HepG2 (cell line): Measurements from ENCODE around the gene LRPPRC. TPM values are rescaled to one million over a fixed set of nuclear protein-coding genes. Genes with fewer than 3 reads are reported as not detected.

Experiments
- ATAC-seq: fragments of 200-7000 bp; cut with Tn5 transposase; 3 replicates; pipeline ENCODE4 v1.9.1; 2020; ENCODE audit warnings: mild to moderate bottlenecking, moderate library complexity
- BruUV-seq: library from RNA; stranded (reverse); fragments of 400-500 nt; replicated peaks from 2 replicates; lab custom pipeline; 2021; lab: Mats Ljungman, UMichigan
- CTCF ChIA-PET: fragments of 300-600 bp; formaldehyde crosslinking; extraction: SDS; loops from one replicate; lab custom pipeline; 2021; ENCODE audit warnings: low total read pairs, inconsistent platforms, low intra/inter-chr PET ratio; lab: Yijun Ruan, JAX
- POLR2A ChIA-PET: fragments of 350-600 bp; sonication (Branson Sonifier 250); formaldehyde crosslinking; loops from one replicate; lab custom pipeline; 2020; ENCODE audit warnings: antibody characterized with exemption, inconsistent platforms; lab: Yijun Ruan, JAX
- DNase-seq: peaks from one replicate; pipeline ENCODE4 v3.0.0-alpha.2; 2015; ENCODE audit warnings: low spot score
- FAIRE-seq: peaks from 3 replicates; lab custom pipeline; 2011; peaks lifted over from hg19 to GRCh38; lab: Jason Lieb, UNC
- H2AFZ ChIP-seq: one replicate; pipeline ENCODE4 v1.6.1; 2011; ENCODE audit warnings: low read length, inconsistent platforms
- H3K27ac ChIP-seq: fragments of 300-600 bp; 3 replicates; pipeline ENCODE4 v1.8.0; 2011; ENCODE audit warnings: mixed run types, mild to moderate bottlenecking, mixed read lengths, low read length, inconsistent platforms; ENCODE audit not compliant: insufficient read depth; ENCODE audit errors: extremely low read length
- H3K27me3 ChIP-seq, 2 experiments: fragments of 200-600 bp in 1 of 2; 2 replicates in 1 of 2; 3 replicates in 1 of 2; pipeline versions ENCODE4 v1.6.0 to v1.8.0; 2011; ENCODE audit warnings: low read length in 2 of 2, mild to moderate bottlenecking in 2 of 2, moderate library complexity in 2 of 2, inconsistent platforms in 1 of 2; ENCODE audit not compliant: insufficient read depth in 2 of 2, control insufficient read depth in 1 of 2
- H3K36me3 ChIP-seq, 2 experiments: fragments of 200-600 bp in 1 of 2; replicated peaks in 1 of 2; 2 replicates in 1 of 2; 3 replicates in 1 of 2; pipeline versions ENCODE4 v1.5.1 to v1.8.0; 2011; ENCODE audit warnings: low read length in 2 of 2, inconsistent platforms in 1 of 2; ENCODE audit not compliant: insufficient read depth in 2 of 2, control insufficient read depth in 1 of 2
- H3K4me1 ChIP-seq: 2 replicates; pipeline ENCODE4 v1.5.1; 2012; ENCODE audit warnings: low read length, inconsistent platforms; ENCODE audit not compliant: insufficient read depth
- H3K4me2 ChIP-seq: 2 replicates; pipeline ENCODE4 v1.6.0; 2011; ENCODE audit warnings: low read depth, low read length, inconsistent platforms
- H3K4me3 ChIP-seq, 3 experiments: fragments of 200-600 bp in 1 of 3; sonication (generic), shearing (Covaris generic) in 1 of 3; replicated peaks in 1 of 3; 2 replicates each; pipeline ENCODE4 v1.5.1; 2011 to 2016; ENCODE audit warnings: low read length in 3 of 3, inconsistent platforms in 2 of 3, low read depth in 2 of 3, mild to moderate bottlenecking in 2 of 3, control low read depth in 1 of 3, mixed read lengths in 1 of 3; ENCODE audit not compliant: insufficient read depth in 1 of 3
- H3K79me2 ChIP-seq: one replicate; pipeline ENCODE4 v1.6.1; 2011; ENCODE audit warnings: low read length, inconsistent platforms; ENCODE audit not compliant: insufficient read depth
- H3K9ac ChIP-seq: 2 replicates; pipeline ENCODE4 v1.6.0; 2011; ENCODE audit warnings: mild to moderate bottlenecking, low read depth, low read length, inconsistent platforms; ENCODE audit not compliant: insufficient read depth
- H3K9me3 ChIP-seq: 2 replicates; pipeline ENCODE4 v1.5.1; 2012; ENCODE audit warnings: mild to moderate bottlenecking, low read length
- H4K20me1 ChIP-seq: 2 replicates; pipeline ENCODE4 v1.6.0; 2011; ENCODE audit warnings: inconsistent platforms, mild to moderate bottlenecking, low read length, moderate library complexity; ENCODE audit not compliant: insufficient read depth
- ATF7-NPFF ChIP-seq: sonication (generic); formaldehyde crosslinking; IDR thresholded peaks from 2 replicates; pipeline ENCODE4 v1.8.1; 2023; ENCODE audit warnings: mild to moderate bottlenecking, low read depth, missing genetic modification reagents, moderate library complexity
- GFI1 ChIP-seq: sonication (generic); formaldehyde crosslinking; IDR thresholded peaks from 2 replicates; pipeline ENCODE4 v1.5.0; 2020; ENCODE audit warnings: missing genetic modification reagents, mild to moderate bottlenecking, borderline replicate concordance
- HHEX ChIP-seq: IDR thresholded peaks from 2 replicates; pipeline ENCODE4 v1.6.1; 2016; ENCODE audit warnings: control low read depth
- IRX3 ChIP-seq: sonication (generic); formaldehyde crosslinking; IDR thresholded peaks from 2 replicates; pipeline ENCODE4 v1.8.1; 2023; ENCODE audit warnings: mild to moderate bottlenecking, low read depth, missing genetic modification reagents, borderline replicate concordance
- ISX ChIP-seq: sonication (generic); formaldehyde crosslinking; conservative IDR thresholded peaks from 2 replicates; pipeline ENCODE4 v1.5.0; 2020; ENCODE audit warnings: missing genetic modification reagents
- KDM2A ChIP-seq: sonication (generic); formaldehyde crosslinking; IDR thresholded peaks from 2 replicates; pipeline ENCODE4 v1.4.0; 2020; ENCODE audit warnings: low read depth, missing genetic modification reagents, borderline replicate concordance
- KMT2A ChIP-seq: sonication (generic); formaldehyde crosslinking; IDR thresholded peaks from 2 replicates; pipeline ENCODE4 v1.4.0; 2020; ENCODE audit warnings: missing genetic modification reagents
- MEIS1 ChIP-seq: sonication (generic); formaldehyde crosslinking; IDR thresholded peaks from 2 replicates; pipeline ENCODE4 v1.9.0; 2021; ENCODE audit warnings: mild to moderate bottlenecking, missing genetic modification reagents, moderate library complexity, borderline replicate concordance
- NFYB ChIP-seq: sonication (generic); formaldehyde crosslinking; IDR thresholded peaks from 2 replicates; pipeline ENCODE4 v1.4.0; 2020; ENCODE audit warnings: missing genetic modification reagents
- PHB2 ChIP-seq: fragments of 450-650 bp; IDR thresholded peaks from 2 replicates; pipeline ENCODE4 v1.6.1; 2018; ENCODE audit not compliant: partially characterized antibody
- RELA ChIP-seq: sonication (generic); formaldehyde crosslinking; IDR thresholded peaks from 2 replicates; pipeline ENCODE4 v1.4.0; 2020; ENCODE audit warnings: missing genetic modification reagents
- SIN3B ChIP-seq: fragments of 150-350 bp; IDR thresholded peaks from 2 replicates; pipeline ENCODE4 v1.6.1; 2014; ENCODE audit warnings: low read length
- SNRNP70 ChIP-seq: fragments of 200-400 bp; formaldehyde crosslinking; IDR thresholded peaks from 2 replicates; pipeline ENCODE4 v1.6.1; 2017; ENCODE audit warnings: mild to moderate bottlenecking, low read depth, low read length, moderate library complexity
- ZNF3 ChIP-seq: IDR thresholded peaks from 2 replicates; pipeline ENCODE4 v1.7.0; 2017; ENCODE audit warnings: inconsistent platforms
- ZNF484 ChIP-seq: sonication (generic); formaldehyde crosslinking; IDR thresholded peaks from 2 replicates; pipeline ENCODE4 v1.5.1; 2020; ENCODE audit warnings: mild to moderate bottlenecking, low read depth, missing genetic modification reagents, borderline replicate concordance
- ZNF747 ChIP-seq: sonication (generic); formaldehyde crosslinking; IDR thresholded peaks from 2 replicates; pipeline ENCODE4 v1.8.1; 2023; ENCODE audit warnings: missing genetic modification reagents, mild to moderate bottlenecking, borderline replicate concordance
- ZNF782 ChIP-seq: sonication (generic); formaldehyde crosslinking; IDR thresholded peaks from 2 replicates; pipeline ENCODE4 v1.4.0; 2020; ENCODE audit warnings: missing genetic modification reagents, mild to moderate bottlenecking, borderline replicate concordance
- WGBS: methylation state at CpG from one replicate; pipeline ENCODE4 v1.1.6; 2017; ENCODE audit warnings: low lambda C conversion rate; 5-methylcytosine and 5-hydroxymethylcytosine counted together
- in situ Hi-C: cut with HindIII; loops from 2 replicates; pipeline ENCODE4 v1.10.0; 2017; ENCODE audit warnings: low pct_unique_long_range_greater_than_20kb; ENCODE audit not compliant: extremely low pct_ligation_motif_present
- intact Hi-C: fragments of 100-400 bp; cut with micrococcal nuclease; formaldehyde crosslinking; loops from one replicate; pipeline ENCODE4 v1.10.0; 2022; ENCODE audit not compliant: unreplicated experiment
- polyA plus RNA-seq, 8 experiments: library from polyadenylated mRNA; depleted of rRNA in 3 of 8; stranded (reverse) in 7 of 8; unstranded in 1 of 8; fragments of >200 nt; fragmentation: Illumina TruSeq in 4 of 8; extraction: Trizol in 4 of 8; gene quantifications; 2 replicates each; pipeline versions ENCODE4 v1.2.1 to v1.2.3, GENCODE V29; 2011 to 2016; ENCODE audit warnings: low read depth in 4 of 8, missing spikeins in 1 of 8, mixed read lengths in 1 of 8; ENCODE audit not compliant: insufficient read depth in 1 of 8
- total RNA-seq, 5 experiments: library from RNA; depleted of rRNA; stranded (reverse); fragments of >200 nt; fragmentation: Illumina TruSeq; extraction: Trizol; gene quantifications; 2 replicates each; pipeline ENCODE4 v1.2.3, GENCODE V29; 2016; ENCODE audit warnings: low read depth in 1 of 5
- TF ChIP-seq, protein P1 (sequence below): sonication (generic); formaldehyde crosslinking; IDR thresholded peaks from 2 replicates; pipeline ENCODE4 v1.4.0; 2020; ENCODE audit warnings: missing genetic modification reagents
- TF ChIP-seq, protein P2 (sequence below): sonication (generic); formaldehyde crosslinking; IDR thresholded peaks from 2 replicates; pipeline ENCODE4 v1.4.0; 2020; ENCODE audit warnings: missing genetic modification reagents

Gene LRPPRC
- total and polyA plus RNA-seq, 2 of the 13 experiments (the other 11 are each of a cell fraction or from before 2014, with no cell fraction given): 117 to 167 TPM

DNA sequence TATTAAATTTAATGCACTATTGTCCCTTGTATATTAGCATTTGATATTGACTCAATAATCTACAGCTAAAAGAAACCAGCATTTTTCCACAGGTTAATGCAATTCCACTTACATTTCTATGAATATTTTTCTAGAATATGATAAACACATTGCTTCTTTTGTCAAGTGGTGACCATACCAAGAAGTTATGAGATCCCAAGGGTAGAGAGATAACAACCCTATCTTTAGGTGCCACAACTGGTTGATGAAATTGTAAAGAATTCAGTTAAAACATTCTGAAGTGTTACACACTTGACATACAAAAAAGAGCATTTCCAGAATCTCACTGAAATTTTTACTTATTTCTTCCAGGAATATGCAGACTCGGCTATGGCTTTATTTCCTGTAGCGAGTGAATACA, 101.0 kb downstream of the LRPPRC start:
- in situ Hi-C loops (no loop called here), intact Hi-C loops (no loop called here)
- H3K4me3 ChIP-seq: no peak overlapping the region
- no peak for TF ChIP-seq HHEX (CRISPR knock-in tag)
- TF ChIP-seq ZNF782 (CRISPR knock-in tag): no peak
- H2AFZ ChIP-seq: no peak overlapping the region
- no peak overlapping the region for H3K4me2 ChIP-seq
- peaks cover 29 to 94% of the 10 kb centered on the region in 2 experiments for H3K36me3 ChIP-seq
- ChIA-PET CTCF (no interaction called here), POLR2A (no interaction called here)
- H4K20me1 ChIP-seq: no peaks in the 10 kb centered on the region
- H3K79me2 ChIP-seq: no peaks in the 10 kb centered on the region
- no peaks in the 10 kb centered on the region for H3K4me1 ChIP-seq
- no peak for ATAC-seq
- H3K27ac ChIP-seq: no peak overlapping the region
- FAIRE-seq: no peak
- BruUV-seq: no TSS peak
- no peaks in the 10 kb centered on the region for H3K27me3 ChIP-seq
- no peak overlapping the region for H3K9ac ChIP-seq
- H3K9me3 ChIP-seq: no peaks in the 10 kb centered on the region
- DNase-seq: no peak
- 93% methylated on average over 2 of the region's 2 CpGs for WGBS

DNA sequence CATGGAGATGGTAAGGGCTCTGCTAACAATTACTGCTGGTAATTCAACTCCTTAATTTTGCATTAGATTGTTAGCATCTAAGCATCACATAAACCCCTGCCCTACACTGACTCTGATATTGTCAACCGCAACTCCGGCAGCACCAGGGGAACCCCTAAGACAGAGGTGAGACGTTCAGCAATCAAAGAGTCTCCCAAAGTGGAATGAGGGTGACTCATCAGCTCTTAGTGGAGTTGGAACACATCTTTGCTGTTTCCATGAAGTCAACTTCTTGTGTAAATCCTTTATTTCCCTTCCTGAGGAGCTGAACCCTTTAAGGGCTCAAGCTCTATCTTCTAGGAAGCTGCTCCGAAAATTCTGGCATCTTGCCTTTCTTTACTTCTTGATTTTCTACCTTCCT, 104.9 kb downstream of the LRPPRC start:
- no peaks in the 10 kb centered on the region for H3K27me3 ChIP-seq
- ATAC-seq: no peak
- no peak overlapping the region for H3K27ac ChIP-seq
- in situ Hi-C loops (no loop called here), intact Hi-C loops (no loop called here)
- FAIRE-seq: no peak
- H3K9ac ChIP-seq: no peak overlapping the region
- H3K4me1 ChIP-seq: peaks cover 1% of the 10 kb centered on the region
- peaks cover 32 to 89% of the 10 kb centered on the region in 2 experiments for H3K36me3 ChIP-seq
- no peaks in the 10 kb centered on the region for H3K79me2 ChIP-seq
- H2AFZ ChIP-seq: no peak overlapping the region
- no TSS peak for BruUV-seq
- 96% methylated on average over 4 of the region's 4 CpGs for WGBS
- H3K4me3 ChIP-seq: no peak overlapping the region
- H3K4me2 ChIP-seq: no peak overlapping the region
- ChIA-PET CTCF (no interaction called here), POLR2A (no interaction called here)
- no peaks in the 10 kb centered on the region for H4K20me1 ChIP-seq
- no peak for DNase-seq
- H3K9me3 ChIP-seq: no peaks in the 10 kb centered on the region
- TF ChIP-seq NFYB (CRISPR knock-in tag) (no peak), GFI1 (CRISPR knock-in tag) (no peak), IRX3 (CRISPR knock-in tag) (no peak), PHB2 (no peak), MEIS1 (CRISPR knock-in tag) (no peak), ISX (CRISPR knock-in tag) (no peak), ATF7-NPFF (no peak), KMT2A (CRISPR knock-in tag) (no peak), RELA (CRISPR knock-in tag) (no peak), ZNF484 (CRISPR knock-in tag) (no peak), SNRNP70 (no peak), ZNF3 (CRISPR knock-in tag) (no peak), SIN3B (no peak), KDM2A (CRISPR knock-in tag) (no peak), ZNF747 (no peak)
- TF ChIP-seq, protein P1, sequence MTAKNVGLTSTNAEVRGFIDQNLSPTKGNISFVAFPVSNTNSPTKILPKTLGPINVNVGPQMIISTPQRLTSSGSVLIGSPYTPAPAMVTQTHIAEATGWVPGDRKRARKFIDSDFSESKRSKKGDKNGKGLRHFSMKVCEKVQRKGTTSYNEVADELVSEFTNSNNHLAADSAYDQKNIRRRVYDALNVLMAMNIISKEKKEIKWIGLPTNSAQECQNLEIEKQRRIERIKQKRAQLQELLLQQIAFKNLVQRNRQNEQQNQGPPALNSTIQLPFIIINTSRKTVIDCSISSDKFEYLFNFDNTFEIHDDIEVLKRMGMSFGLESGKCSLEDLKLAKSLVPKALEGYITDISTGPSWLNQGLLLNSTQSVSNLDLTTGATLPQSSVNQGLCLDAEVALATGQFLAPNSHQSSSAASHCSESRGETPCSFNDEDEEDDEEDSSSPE (CRISPR knock-in tag): no peak
- TF ChIP-seq, protein P2, sequence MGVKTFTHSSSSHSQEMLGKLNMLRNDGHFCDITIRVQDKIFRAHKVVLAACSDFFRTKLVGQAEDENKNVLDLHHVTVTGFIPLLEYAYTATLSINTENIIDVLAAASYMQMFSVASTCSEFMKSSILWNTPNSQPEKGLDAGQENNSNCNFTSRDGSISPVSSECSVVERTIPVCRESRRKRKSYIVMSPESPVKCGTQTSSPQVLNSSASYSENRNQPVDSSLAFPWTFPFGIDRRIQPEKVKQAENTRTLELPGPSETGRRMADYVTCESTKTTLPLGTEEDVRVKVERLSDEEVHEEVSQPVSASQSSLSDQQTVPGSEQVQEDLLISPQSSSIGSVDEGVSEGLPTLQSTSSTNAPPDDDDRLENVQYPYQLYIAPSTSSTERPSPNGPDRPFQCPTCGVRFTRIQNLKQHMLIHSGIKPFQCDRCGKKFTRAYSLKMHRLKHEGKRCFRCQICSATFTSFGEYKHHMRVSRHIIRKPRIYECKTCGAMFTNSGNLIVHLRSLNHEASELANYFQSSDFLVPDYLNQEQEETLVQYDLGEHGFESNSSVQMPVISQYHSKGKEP (CRISPR knock-in tag): no peak
